HepG2 (cell line): ENCODE results near the gene CKB. TPM values are rescaled to one million over a fixed set of nuclear protein-coding genes. Genes with fewer than 3 reads are reported as not detected.

Source experiments
- CREBL2 ChIP-seq: sonication (generic); formaldehyde crosslinking; IDR thresholded peaks from 2 replicates; pipeline ENCODE4 v1.8.1; 2023; ENCODE audit warnings: missing genetic modification reagents, mild to moderate bottlenecking, borderline replicate concordance
- ELF1 ChIP-seq: sonication (generic); formaldehyde crosslinking; IDR thresholded peaks from 2 replicates; pipeline ENCODE4 v1.4.0; 2020; ENCODE audit warnings: missing genetic modification reagents
- ERF ChIP-seq: IDR thresholded peaks from 2 replicates; pipeline ENCODE4 v1.6.1; 2018; ENCODE audit warnings: missing biosample characterization, missing genetic modification reagents
- HINFP ChIP-seq: sonication (generic); formaldehyde crosslinking; IDR thresholded peaks from 2 replicates; pipeline ENCODE4 v1.4.0; 2020; ENCODE audit warnings: low read depth, mild to moderate bottlenecking, missing genetic modification reagents
- MBD4 ChIP-seq: IDR thresholded peaks from 2 replicates; pipeline ENCODE4 v1.6.1; 2012; ENCODE audit warnings: low read length, inconsistent platforms, borderline replicate concordance
- NFKB2 ChIP-seq: sonication (generic); formaldehyde crosslinking; IDR thresholded peaks from 2 replicates; pipeline ENCODE4 v1.4.0; 2020; ENCODE audit warnings: missing genetic modification reagents, borderline replicate concordance
- NR2C2 ChIP-seq: sonication (generic); formaldehyde crosslinking; IDR thresholded peaks from 2 replicates; pipeline ENCODE4 v1.4.0; 2020; ENCODE audit warnings: missing genetic modification reagents, mild to moderate bottlenecking, moderate library complexity, borderline replicate concordance
- RARA ChIP-seq: IDR thresholded peaks from 2 replicates; pipeline ENCODE4 v1.6.1; 2016; ENCODE audit warnings: missing genetic modification reagents, missing compliant biosample characterization
- SCMH1 ChIP-seq: sonication (generic); formaldehyde crosslinking; IDR thresholded peaks from 2 replicates; pipeline ENCODE4 v1.9.0; 2021; ENCODE audit warnings: missing genetic modification reagents, mild to moderate bottlenecking, borderline replicate concordance
- SP5 ChIP-seq: IDR thresholded peaks from 2 replicates; pipeline ENCODE4 v1.6.1; 2016; ENCODE audit warnings: low read depth, borderline replicate concordance
- THYN1 ChIP-seq: sonication (generic); formaldehyde crosslinking; IDR thresholded peaks from 2 replicates; pipeline ENCODE4 v1.8.1; 2023; ENCODE audit warnings: low read depth, mild to moderate bottlenecking, moderate library complexity, missing genetic modification reagents, borderline replicate concordance
- ZBTB8A ChIP-seq: sonication (generic); formaldehyde crosslinking; IDR thresholded peaks from 2 replicates; pipeline ENCODE4 v1.4.0; 2020; ENCODE audit warnings: mild to moderate bottlenecking, low read depth, missing genetic modification reagents, borderline replicate concordance
- ZNF367 ChIP-seq: sonication (generic); formaldehyde crosslinking; IDR thresholded peaks from 2 replicates; pipeline ENCODE4 v1.4.0; 2020; ENCODE audit warnings: missing genetic modification reagents, borderline replicate concordance
- polyA plus RNA-seq, 8 experiments: library from polyadenylated mRNA; depleted of rRNA in 3 of 8; stranded (reverse) in 7 of 8; unstranded in 1 of 8; fragments of >200 nt; fragmentation: Illumina TruSeq in 4 of 8; extraction: Trizol in 4 of 8; gene quantifications; 2 replicates each; pipeline versions ENCODE4 v1.2.1 to v1.2.3, GENCODE V29; 2011 to 2016; ENCODE audit warnings: low read depth in 4 of 8, missing spikeins in 1 of 8, mixed read lengths in 1 of 8; ENCODE audit not compliant: insufficient read depth in 1 of 8
- total RNA-seq, 5 experiments: library from RNA; depleted of rRNA; stranded (reverse); fragments of >200 nt; fragmentation: Illumina TruSeq; extraction: Trizol; gene quantifications; 2 replicates each; pipeline ENCODE4 v1.2.3, GENCODE V29; 2016; ENCODE audit warnings: low read depth in 1 of 5
- TF ChIP-seq, protein P1 (sequence below): sonication (generic); formaldehyde crosslinking; IDR thresholded peaks from 2 replicates; pipeline ENCODE4 v1.4.0; 2020; ENCODE audit warnings: missing genetic modification reagents
- TF ChIP-seq, protein P2 (sequence below): sonication (generic); formaldehyde crosslinking; IDR thresholded peaks from 2 replicates; pipeline ENCODE4 v1.4.0; 2020; ENCODE audit warnings: missing genetic modification reagents
- TF ChIP-seq, protein P3 (sequence below): sonication (generic); formaldehyde crosslinking; IDR thresholded peaks from 2 replicates; pipeline ENCODE4 v1.4.0; 2020; ENCODE audit warnings: mild to moderate bottlenecking, low read depth, missing genetic modification reagents
- TF ChIP-seq, protein P4 (sequence below): sonication (generic); formaldehyde crosslinking; IDR thresholded peaks from 2 replicates; pipeline ENCODE4 v1.9.0; 2021; ENCODE audit warnings: missing genetic modification reagents, mild to moderate bottlenecking, borderline replicate concordance
- TF ChIP-seq, protein P5 (sequence below): sonication (generic); formaldehyde crosslinking; IDR thresholded peaks from 2 replicates; pipeline ENCODE4 v1.4.0; 2020; ENCODE audit warnings: mild to moderate bottlenecking, missing genetic modification reagents

CKB gene
- total and polyA plus RNA-seq, 2 of the 13 experiments (the other 11 are each of a cell fraction or from before 2014, with no cell fraction given) = 82.3 to 217 TPM

GRCh38 chr14:103562429-103563225 is 40.0 kb upstream of the CKB start, which contains the start of the genes BAG5 and COA8 (continued):
- TF ChIP-seq ELF1 (CRISPR knock-in tag) (peak; percentile 73), RARA (CRISPR knock-in tag) (peak; percentile 39; the same call in 1 of the 2 replicates), ZBTB8A (CRISPR knock-in tag) (no peak), CREBL2 (CRISPR knock-in tag) (peak; percentile 22; the same call in 1 of the 2 replicates), THYN1 (CRISPR knock-in tag) (0 out of 2 replicates have a peak, but pooled peaks have one; percentile 85), MBD4 (no peak), SP5 (peak; percentile 53), SCMH1 (no peak), NFKB2 (CRISPR knock-in tag) (peak; percentile 58; the same call in 1 of the 2 replicates), ERF (CRISPR knock-in tag) (peak; percentile 4; the same call in 1 of the 2 replicates), HINFP (CRISPR knock-in tag) (peak; percentile 8; the same call in 1 of the 2 replicates), NR2C2 (CRISPR knock-in tag) (peak; percentile 82), ZNF367 (CRISPR knock-in tag) (peak; percentile 9; the same call in 1 of the 2 replicates)
- TF ChIP-seq, protein P1, sequence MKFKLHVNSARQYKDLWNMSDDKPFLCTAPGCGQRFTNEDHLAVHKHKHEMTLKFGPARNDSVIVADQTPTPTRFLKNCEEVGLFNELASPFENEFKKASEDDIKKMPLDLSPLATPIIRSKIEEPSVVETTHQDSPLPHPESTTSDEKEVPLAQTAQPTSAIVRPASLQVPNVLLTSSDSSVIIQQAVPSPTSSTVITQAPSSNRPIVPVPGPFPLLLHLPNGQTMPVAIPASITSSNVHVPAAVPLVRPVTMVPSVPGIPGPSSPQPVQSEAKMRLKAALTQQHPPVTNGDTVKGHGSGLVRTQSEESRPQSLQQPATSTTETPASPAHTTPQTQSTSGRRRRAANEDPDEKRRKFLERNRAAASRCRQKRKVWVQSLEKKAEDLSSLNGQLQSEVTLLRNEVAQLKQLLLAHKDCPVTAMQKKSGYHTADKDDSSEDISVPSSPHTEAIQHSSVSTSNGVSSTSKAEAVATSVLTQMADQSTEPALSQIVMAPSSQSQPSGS (CRISPR knock-in tag) = no peak
- TF ChIP-seq, protein P2, sequence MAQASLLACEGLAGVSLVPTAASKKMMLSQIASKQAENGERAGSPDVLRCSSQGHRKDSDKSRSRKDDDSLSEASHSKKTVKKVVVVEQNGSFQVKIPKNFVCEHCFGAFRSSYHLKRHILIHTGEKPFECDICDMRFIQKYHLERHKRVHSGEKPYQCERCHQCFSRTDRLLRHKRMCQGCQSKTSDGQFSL (CRISPR knock-in tag) = 0 out of 2 replicates have a peak, but pooled peaks have one; percentile 31
- TF ChIP-seq, protein P3, sequence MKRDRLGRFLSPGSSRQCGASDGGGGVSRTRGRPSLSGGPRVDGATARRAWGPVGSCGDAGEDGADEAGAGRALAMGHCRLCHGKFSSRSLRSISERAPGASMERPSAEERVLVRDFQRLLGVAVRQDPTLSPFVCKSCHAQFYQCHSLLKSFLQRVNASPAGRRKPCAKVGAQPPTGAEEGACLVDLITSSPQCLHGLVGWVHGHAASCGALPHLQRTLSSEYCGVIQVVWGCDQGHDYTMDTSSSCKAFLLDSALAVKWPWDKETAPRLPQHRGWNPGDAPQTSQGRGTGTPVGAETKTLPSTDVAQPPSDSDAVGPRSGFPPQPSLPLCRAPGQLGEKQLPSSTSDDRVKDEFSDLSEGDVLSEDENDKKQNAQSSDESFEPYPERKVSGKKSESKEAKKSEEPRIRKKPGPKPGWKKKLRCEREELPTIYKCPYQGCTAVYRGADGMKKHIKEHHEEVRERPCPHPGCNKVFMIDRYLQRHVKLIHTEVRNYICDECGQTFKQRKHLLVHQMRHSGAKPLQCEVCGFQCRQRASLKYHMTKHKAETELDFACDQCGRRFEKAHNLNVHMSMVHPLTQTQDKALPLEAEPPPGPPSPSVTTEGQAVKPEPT (CRISPR knock-in tag) = 0 out of 2 replicates have a peak, but pooled peaks have one; percentile 43
- TF ChIP-seq, protein P4, sequence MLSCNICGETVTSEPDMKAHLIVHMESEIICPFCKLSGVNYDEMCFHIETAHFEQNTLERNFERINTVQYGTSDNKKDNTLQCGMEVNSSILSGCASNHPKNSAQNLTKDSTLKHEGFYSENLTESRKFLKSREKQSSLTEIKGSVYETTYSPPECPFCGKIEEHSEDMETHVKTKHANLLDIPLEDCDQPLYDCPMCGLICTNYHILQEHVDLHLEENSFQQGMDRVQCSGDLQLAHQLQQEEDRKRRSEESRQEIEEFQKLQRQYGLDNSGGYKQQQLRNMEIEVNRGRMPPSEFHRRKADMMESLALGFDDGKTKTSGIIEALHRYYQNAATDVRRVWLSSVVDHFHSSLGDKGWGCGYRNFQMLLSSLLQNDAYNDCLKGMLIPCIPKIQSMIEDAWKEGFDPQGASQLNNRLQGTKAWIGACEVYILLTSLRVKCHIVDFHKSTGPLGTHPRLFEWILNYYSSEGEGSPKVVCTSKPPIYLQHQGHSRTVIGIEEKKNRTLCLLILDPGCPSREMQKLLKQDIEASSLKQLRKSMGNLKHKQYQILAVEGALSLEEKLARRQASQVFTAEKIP (CRISPR knock-in tag) = no peak
- TF ChIP-seq, protein P5, sequence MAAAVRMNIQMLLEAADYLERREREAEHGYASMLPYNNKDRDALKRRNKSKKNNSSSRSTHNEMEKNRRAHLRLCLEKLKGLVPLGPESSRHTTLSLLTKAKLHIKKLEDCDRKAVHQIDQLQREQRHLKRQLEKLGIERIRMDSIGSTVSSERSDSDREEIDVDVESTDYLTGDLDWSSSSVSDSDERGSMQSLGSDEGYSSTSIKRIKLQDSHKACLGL = peak; percentile 77; the same call in 1 of the 2 replicates
